Loucy (cell line): ENCODE results near the gene EPX.

Source experiments
- EZH2phosphoT487 ChIP-seq: fragments of 200-600 bp; IDR thresholded peaks from 2 replicates; pipeline ENCODE4 v1.6.1; 2018; ENCODE audit warnings: antibody characterized with exemption, mild to moderate bottlenecking, moderate library complexity, borderline replicate concordance
- TF ChIP-seq, protein P1 (sequence below): fragments of 200-600 bp; sonication (generic); conservative IDR thresholded peaks from 2 replicates; pipeline ENCODE4 v1.5.1; 2014; ENCODE audit warnings: mild to moderate bottlenecking, antibody characterized with exemption, low read length

GRCh38 chr17:58186591-58186990 is 5.9 kb upstream of the EPX start:
- TF ChIP-seq, protein P1, sequence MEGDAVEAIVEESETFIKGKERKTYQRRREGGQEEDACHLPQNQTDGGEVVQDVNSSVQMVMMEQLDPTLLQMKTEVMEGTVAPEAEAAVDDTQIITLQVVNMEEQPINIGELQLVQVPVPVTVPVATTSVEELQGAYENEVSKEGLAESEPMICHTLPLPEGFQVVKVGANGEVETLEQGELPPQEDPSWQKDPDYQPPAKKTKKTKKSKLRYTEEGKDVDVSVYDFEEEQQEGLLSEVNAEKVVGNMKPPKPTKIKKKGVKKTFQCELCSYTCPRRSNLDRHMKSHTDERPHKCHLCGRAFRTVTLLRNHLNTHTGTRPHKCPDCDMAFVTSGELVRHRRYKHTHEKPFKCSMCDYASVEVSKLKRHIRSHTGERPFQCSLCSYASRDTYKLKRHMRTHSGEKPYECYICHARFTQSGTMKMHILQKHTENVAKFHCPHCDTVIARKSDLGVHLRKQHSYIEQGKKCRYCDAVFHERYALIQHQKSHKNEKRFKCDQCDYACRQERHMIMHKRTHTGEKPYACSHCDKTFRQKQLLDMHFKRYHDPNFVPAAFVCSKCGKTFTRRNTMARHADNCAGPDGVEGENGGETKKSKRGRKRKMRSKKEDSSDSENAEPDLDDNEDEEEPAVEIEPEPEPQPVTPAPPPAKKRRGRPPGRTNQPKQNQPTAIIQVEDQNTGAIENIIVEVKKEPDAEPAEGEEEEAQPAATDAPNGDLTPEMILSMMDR, result no peak
- TF ChIP-seq EZH2phosphoT487, result no peak
